Measurements from ENCODE around the gene PPP1R9B.

PPP1R9B gene

GRCh38 chr17:50150354-50151040 lies at the start of gene PPP1R9B:
Gene PPP1R9B, minus strand, starts transcription at chr17:50150677. Its CDS starts 164 bp downstream, at chr17:50150513.
- DNase-seq, result no peak

- no peak for DNase-seq
Measured at GRCh38 chr17:50199803-50200456, 49.5 kb upstream of the PPP1R9B start.

GRCh38 chr17:50199211-50199802 lies 48.8 kb upstream of the PPP1R9B start:
- DNase-seq, result no peak

GRCh38 chr17:50198026-50198669 lies 47.7 kb upstream of the PPP1R9B start:
- DNase-seq, result no peak

GRCh38 chr17:50196826-50197225 lies 46.3 kb upstream of the PPP1R9B start:
- DNase-seq, result no peak

- DNase-seq, result no peak
Measured at GRCh38 chr17:50196036-50196435, 45.6 kb upstream of the PPP1R9B start.

- no peak for DNase-seq
Measured at GRCh38 chr17:50194934-50195865, 44.7 kb upstream of the PPP1R9B start.

- no peak for DNase-seq
Measured at GRCh38 chr17:50194140-50194933, 43.9 kb upstream of the PPP1R9B start.

GRCh38 chr17:50192618-50193291 lies 42.3 kb upstream of the PPP1R9B start:
- DNase-seq, result no peak

GRCh38 chr17:50192144-50192617 lies 41.7 kb upstream of the PPP1R9B start:
- DNase-seq, result no peak

- DNase-seq, result no peak
Measured at GRCh38 chr17:50191359-50192143, 41.1 kb upstream of the PPP1R9B start.

GRCh38 chr17:50190603-50191358 lies 40.3 kb upstream of the PPP1R9B start:
- DNase-seq, result no peak

- no peak for DNase-seq
Measured at GRCh38 chr17:50190293-50190602, 39.8 kb upstream of the PPP1R9B start.

GRCh38 chr17:50189550-50190292 lies 39.2 kb upstream of the PPP1R9B start:
- no peak for DNase-seq

- no peak for DNase-seq
Measured at GRCh38 chr17:50188921-50189549, 38.6 kb upstream of the PPP1R9B start.

- DNase-seq, result no peak
Measured at GRCh38 chr17:50188531-50188920, 38.0 kb upstream of the PPP1R9B start.

GRCh38 chr17:50187751-50188530 lies 37.5 kb upstream of the PPP1R9B start:
- DNase-seq, result no peak

GRCh38 chr17:50187394-50187725 lies 36.9 kb upstream of the PPP1R9B start:
- no peak for DNase-seq
